Activated naive CD4-positive, alpha-beta T cell treated with anti-CD3 and anti-CD28 coated beads, Interleukin-2, amount 50 U/mL, for 16 hours (primary cell): ENCODE data around the gene TAC3.
A peak's percentile ranks its signal among the peaks of the same experiment; 100 is the strongest.
"Not testable (repeated sequence)": the region's sequence is repeated elsewhere in the genome, so short reads cannot be mapped to it uniquely, and the experiment has no call there.

Experiments used
- DNase-seq: peaks from one replicate; pipeline ENCODE4 v3.0.0-alpha.2; 2020

Gene TAC3

GRCh38 chr12:57003395-57003794, 12.9 kb downstream of the TAC3 start:
- DNase-seq, result no peak

GRCh38 chr12:57001448-57001906, 14.9 kb downstream of the TAC3 start:
- DNase-seq, result peak; percentile 76

GRCh38 chr12:57000393-57000792, 15.9 kb downstream of the TAC3 start:
- no peak for DNase-seq

GRCh38 chr12:56999456-56999855, 16.9 kb downstream of the TAC3 start:
- DNase-seq, result no peak

DNA sequence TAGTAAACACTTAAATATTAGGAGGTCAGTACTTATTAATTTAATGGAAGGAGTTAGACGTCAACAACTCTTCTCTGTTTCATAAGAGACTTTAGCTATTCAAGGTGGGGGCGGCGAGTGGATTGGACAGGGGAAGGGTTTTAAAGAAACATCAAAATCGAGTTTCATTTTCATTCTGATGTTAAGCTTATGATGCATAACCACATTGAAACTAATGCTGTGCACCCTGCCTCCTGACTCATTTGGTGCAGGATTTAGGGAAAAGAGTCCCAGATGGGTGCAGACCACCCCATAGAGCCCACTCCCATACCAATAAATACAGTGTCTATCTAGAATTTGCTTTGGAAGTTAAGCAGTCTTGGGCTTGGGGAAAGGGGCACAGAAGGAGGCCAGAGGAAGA, 17.3 kb downstream of the TAC3 start:
- DNase-seq, result peak; percentile 56

DNA sequence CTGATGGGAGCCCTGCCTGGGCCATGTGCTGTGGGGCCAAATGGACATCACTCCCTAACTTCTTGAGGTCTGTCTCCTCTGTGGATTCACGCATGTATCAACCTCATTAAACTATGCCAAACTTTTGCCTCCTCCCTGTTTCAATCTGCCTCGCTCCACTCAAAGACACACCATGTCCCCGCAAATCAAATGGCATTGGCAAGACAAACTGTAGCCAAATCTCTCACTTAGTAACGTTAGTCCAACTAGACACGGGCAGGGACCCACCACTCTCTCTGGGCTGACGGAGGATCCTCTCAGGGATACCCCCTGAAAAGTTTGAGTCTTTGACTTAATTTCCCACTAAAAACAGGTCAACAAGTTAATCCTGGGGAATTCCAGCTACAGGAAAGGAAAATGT, 18.0 kb downstream of the TAC3 start:
- DNase-seq, result no peak

DNA sequence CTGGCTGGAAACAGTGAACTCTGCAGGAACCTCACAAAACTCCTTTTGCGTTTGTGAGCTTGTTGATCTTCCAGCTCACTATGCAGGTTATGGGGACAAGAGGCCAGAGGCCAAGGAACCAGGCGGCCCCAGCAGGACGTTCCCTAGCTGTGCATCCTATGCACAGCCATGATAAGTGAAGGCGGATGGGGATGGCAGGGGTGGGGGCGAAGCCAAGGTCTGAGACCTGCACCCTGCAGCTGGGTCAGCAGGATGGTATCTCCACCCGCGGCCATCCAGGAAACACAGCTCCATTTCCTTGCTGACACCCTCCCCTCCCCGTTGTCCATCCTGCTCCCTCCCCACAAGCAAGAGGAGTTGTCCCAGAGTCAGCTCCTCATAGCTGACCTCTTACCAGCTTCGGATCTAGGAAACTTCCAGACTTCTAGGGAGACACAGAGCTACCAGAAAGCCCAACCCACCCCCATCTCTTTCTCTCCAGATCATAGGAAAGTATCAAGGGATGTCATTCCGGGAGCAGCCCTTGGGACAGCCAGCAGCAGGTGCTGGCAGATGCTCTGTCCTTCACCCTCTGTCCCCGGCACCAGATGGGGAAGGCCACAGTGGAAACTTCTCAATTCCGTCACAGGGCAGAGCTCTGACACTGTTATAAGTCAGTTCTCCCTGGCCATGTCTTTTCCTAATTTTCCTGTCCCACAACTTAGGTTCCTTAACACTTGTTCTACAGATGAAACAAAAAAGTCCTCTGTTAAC, 19.4 kb downstream of the TAC3 start:
- no peak for DNase-seq

GRCh38 chr12:56995930-56996496, 20.3 kb downstream of the TAC3 start:
- no peak for DNase-seq

- DNase-seq, result no peak
Observed at GRCh38 chr12:56995201-56995929, 21.0 kb downstream of the TAC3 start.

DNA sequence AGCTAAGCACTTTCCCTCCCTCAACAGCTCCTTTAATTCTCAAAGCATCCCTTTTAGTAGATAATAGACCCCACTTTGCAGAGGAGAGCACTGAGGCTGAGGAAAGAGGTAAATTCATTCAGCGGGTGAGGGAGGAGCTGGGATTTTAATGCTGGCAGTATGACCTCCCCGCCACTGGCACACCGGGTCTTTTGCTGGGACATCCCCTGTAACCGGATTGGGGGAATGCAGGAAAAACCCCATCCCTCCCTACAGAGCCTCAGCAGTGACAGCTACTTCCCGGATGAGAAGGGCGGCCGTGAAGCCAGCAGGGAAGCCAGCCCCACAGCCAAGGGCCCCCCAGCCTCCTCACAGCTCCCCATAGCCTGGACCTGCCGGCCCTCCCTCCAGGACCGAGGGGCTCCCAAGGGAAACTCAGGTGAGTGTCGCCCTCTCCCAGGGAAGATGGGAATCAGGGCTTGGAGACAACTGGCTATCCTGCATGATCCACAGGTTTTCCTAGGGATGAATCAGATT, 22.0 kb downstream of the TAC3 start:
- no peak for DNase-seq

DNA sequence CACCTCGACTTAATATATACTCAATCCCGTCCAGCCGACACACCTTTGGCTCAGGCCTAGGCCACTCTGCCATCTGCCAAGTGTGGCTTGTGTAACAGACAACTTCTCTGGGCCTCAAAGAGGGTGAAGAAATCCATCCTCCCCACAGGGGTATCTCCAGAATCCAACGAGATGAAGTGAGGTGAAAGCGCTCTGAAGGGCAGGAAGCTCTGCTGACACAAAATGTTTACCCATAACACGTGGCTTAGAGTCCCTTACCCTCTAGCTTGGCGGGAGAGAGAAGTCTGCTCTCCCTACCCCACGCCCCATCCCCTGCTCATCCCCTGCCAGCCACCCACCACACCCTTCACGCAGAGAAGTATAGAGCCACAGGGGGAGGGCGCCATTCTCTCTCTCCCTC, 23.0 kb downstream of the TAC3 start:
- no peak for DNase-seq

GRCh38 chr12:56991319-56992246, 24.7 kb downstream of the TAC3 start:
- no peak for DNase-seq

DNA sequence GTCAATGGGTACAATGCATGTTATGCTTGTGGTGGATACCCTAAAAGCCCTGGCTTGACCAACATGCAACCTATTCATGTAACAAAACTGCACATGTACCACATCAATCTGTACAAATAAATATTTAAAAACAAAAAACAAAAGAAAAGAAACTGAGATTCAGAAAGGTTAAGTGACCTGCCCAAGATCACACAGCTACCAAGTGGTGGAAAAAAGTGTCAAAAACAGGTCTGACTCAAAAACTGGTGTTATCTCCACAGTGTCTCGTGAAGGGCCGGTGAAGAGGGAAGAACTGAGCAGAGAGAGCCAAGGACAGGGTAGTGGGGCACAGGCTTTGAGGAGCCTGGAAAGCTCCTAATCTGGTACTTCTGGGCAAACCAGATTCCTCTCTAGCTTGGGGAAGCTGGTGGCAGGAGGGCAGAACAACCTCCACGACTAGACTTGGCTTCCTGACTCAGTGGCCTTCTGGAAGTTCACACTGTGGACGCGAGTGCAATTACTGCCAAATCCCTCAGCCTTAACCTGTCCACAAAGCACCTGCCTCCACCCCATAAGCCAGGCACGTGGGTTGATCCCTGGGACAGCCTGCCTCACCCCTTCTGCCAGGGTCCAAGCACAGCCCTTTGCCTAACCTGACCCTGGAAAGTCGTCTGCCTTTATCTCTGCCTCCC, 25.5 kb downstream of the TAC3 start:
- no peak for DNase-seq

DNA sequence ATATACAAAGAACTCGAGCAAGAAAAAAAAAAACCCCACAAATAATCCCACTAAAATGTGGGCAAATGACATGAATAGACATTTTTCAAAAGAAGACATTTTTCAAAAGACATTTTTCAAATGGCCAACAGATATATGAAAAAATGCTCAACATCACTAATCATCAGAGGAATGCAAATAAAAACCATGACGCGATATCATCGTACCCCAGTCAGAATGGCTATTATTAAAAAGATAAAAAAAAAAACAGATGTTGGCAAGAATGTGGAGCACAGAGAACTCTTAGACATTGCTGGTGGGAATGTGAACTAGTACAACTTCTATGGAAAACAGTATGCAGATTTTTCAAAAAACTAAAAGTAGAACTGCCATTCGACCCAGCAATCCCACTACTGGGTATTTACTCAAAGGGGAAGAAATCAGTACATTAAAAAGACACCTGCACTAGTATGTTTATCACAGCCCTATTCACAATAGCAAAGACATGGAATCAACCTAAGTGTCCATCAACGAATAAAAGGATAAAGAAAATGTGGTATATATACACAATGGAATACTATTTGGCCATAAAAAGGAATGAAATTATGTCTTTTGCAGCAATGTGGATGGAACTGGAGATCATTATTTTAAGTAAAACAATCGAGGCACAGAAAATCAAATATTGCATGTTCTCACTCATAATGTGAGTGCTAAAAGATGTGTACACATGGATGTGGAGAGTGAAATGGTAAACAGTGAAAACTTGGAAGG, 26.3 kb downstream of the TAC3 start:
- no peak for DNase-seq

DNA sequence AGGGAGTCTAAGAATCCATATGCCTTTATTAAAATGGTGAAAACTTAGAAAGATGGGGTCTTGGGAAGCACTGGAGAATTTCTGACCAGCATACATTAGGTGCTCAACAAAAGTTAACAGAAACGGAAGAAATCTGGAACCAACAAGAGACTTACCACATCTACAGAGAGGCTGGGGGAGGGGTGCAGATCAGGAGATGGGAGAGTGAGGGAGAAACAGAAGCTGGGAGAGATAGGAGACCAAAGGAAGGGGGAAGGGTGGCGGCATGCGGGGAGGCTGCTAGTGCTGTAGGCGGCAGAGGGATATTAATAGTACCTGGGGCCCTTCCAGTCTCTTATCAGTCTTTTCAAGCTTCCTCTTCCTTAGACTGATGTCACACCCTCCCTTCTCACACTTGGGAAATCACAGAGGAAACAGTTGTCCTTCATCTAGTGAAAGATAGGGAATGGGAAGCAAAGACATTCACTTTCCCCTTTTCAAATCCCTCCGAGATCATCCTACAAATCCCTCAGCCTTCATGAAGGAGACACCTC, 28.1 kb downstream of the TAC3 start:
- DNase-seq, result no peak

DNA sequence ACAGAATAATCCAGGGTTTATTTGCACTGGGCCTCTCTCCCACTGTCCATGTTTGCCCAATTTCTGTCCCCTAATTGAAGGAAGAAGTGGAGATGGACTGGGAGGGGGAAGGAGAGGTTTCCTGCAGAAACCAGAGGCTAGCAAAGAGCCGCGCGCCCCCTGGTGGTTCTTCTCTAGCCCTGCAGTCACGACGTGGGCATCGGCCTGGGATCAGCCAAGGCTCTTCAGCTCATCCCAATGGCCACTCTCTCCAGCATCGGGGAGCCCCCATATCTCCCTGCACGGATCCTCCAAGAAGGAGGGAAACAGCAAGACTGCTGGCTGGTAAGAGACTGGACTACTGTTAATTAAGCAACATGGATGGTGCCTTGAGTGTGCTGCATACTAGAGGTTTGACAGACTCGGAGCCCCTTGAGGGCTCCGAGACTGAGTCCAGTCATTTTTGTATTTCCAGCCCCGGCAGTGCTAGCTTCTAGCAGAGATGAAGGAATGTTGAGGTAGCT, 28.7 kb downstream of the TAC3 start:
- DNase-seq, result peak; percentile 73

GRCh38 chr12:56987011-56987410, 29.3 kb downstream of the TAC3 start:
- no peak for DNase-seq

GRCh38 chr12:56985714-56986113, 30.6 kb downstream of the TAC3 start:
- DNase-seq, result not testable (repeated sequence)

- DNase-seq, result no peak
Observed at GRCh38 chr12:56983386-56983785, 32.9 kb downstream of the TAC3 start.

GRCh38 chr12:56982578-56983236, 33.6 kb downstream of the TAC3 start:
- not testable (repeated sequence) for DNase-seq
